Stomach (tissue), 4 donors: ENCODE data around the gene ADAMTS10.

Experiments
- CTCF ChIP-seq, 7 experiments: fragments of 450-650 bp in 4 of 7; fragments of 200-600 bp in 3 of 7; sonication (generic) in 3 of 7; IDR thresholded peaks; one replicate each; pipeline ENCODE4 v1.5.1; 2016 to 2019; ENCODE audit warnings: antibody characterized with exemption in 7 of 7, control low read depth in 2 of 7, mild to moderate bottlenecking in 1 of 7
- EP300 ChIP-seq: sonication (generic); formaldehyde crosslinking; IDR thresholded peaks from one replicate; pipeline ENCODE4 v1.6.1; 2017; ENCODE audit warnings: antibody characterized with exemption
- POLR2AphosphoS5 ChIP-seq, 3 donors: sonication (generic); formaldehyde crosslinking; IDR thresholded peaks; one replicate each; pipeline ENCODE4 v1.6.1; 2016; ENCODE audit warnings: antibody characterized with exemption in 3 of 3

GRCh38 chr19:8607386-8607785, 3.1 kb downstream of the ADAMTS10 start:
- no peak for TF ChIP-seq CTCF (IDR thresholded peaks at IDR 0.05)
- no peak for TF ChIP-seq EP300
- no peak for TF ChIP-seq POLR2AphosphoS5 (IDR thresholded peaks at IDR 0.05)
